Measurements from ENCODE around the gene LRIT1. TPM values are rescaled to one million over a fixed set of nuclear protein-coding genes. Genes with fewer than 3 reads are reported as not detected.

Gene LRIT1
- polyA plus RNA-seq, 1 of the 3 experiments (the other 2 are of a cell fraction) = not detected

DNA sequence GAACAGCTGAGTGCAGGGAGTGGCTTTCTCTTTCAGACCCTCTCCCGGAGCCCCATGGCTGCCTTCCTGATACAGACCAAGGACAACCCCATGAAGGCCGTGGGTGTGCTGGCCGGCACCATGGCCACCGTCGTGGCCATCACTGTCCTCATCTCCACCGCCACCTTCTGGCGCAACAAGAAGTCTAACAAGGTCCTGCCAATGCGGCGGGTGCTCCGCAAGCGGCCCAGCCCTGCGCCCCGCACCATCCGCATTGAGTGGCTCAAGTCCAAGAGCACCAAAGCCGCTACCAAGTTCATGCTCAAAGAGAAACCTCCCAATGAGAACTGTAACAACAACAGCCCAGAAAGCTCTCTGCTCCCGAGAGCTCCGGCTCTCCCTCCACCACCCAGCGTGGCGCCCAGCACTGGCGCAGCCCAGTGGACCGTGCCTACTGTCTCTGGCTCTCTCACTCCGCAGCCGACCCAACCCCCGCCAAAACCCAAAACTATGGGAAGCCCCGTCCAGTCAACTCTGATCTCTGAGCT lies 27.2 kb downstream of the LRIT1 start:
- no peak overlapping the region for H3K4me3 ChIP-seq (ENCODE audit: low read depth in 2 of 2, low read length in 1 of 2)
- no peak for DNase-seq
- no peaks in the 10 kb centered on the region for H3K27me3 ChIP-seq (ENCODE audit: insufficient read depth)
- no peaks in the 10 kb centered on the region for H3K9me3 ChIP-seq
- H3F3A ChIP-seq (replicated peaks; ENCODE audit: insufficient read depth) = no peaks in the 10 kb centered on the region
- no peak overlapping the region for H3K4me2 ChIP-seq
- POLR2A ChIA-PET = no interaction called here
- H3K27ac ChIP-seq (ENCODE audit: low read depth in 2 of 2, low read length in 1 of 2) = no peak overlapping the region
- TF ChIP-seq, protein P1, sequence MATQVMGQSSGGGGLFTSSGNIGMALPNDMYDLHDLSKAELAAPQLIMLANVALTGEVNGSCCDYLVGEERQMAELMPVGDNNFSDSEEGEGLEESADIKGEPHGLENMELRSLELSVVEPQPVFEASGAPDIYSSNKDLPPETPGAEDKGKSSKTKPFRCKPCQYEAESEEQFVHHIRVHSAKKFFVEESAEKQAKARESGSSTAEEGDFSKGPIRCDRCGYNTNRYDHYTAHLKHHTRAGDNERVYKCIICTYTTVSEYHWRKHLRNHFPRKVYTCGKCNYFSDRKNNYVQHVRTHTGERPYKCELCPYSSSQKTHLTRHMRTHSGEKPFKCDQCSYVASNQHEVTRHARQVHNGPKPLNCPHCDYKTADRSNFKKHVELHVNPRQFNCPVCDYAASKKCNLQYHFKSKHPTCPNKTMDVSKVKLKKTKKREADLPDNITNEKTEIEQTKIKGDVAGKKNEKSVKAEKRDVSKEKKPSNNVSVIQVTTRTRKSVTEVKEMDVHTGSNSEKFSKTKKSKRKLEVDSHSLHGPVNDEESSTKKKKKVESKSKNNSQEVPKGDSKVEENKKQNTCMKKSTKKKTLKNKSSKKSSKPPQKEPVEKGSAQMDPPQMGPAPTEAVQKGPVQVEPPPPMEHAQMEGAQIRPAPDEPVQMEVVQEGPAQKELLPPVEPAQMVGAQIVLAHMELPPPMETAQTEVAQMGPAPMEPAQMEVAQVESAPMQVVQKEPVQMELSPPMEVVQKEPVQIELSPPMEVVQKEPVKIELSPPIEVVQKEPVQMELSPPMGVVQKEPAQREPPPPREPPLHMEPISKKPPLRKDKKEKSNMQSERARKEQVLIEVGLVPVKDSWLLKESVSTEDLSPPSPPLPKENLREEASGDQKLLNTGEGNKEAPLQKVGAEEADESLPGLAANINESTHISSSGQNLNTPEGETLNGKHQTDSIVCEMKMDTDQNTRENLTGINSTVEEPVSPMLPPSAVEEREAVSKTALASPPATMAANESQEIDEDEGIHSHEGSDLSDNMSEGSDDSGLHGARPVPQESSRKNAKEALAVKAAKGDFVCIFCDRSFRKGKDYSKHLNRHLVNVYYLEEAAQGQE (IDR thresholded peaks at IDR 0.05; ENCODE audit: low read depth, low read length) = no peak
- TF ChIP-seq, protein P2, sequence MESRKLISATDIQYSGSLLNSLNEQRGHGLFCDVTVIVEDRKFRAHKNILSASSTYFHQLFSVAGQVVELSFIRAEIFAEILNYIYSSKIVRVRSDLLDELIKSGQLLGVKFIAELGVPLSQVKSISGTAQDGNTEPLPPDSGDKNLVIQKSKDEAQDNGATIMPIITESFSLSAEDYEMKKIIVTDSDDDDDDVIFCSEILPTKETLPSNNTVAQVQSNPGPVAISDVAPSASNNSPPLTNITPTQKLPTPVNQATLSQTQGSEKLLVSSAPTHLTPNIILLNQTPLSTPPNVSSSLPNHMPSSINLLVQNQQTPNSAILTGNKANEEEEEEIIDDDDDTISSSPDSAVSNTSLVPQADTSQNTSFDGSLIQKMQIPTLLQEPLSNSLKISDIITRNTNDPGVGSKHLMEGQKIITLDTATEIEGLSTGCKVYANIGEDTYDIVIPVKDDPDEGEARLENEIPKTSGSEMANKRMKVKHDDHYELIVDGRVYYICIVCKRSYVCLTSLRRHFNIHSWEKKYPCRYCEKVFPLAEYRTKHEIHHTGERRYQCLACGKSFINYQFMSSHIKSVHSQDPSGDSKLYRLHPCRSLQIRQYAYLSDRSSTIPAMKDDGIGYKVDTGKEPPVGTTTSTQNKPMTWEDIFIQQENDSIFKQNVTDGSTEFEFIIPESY (IDR thresholded peaks at IDR 0.05; ENCODE audit: borderline replicate concordance, low read depth) = no peak
- TF ChIP-seq, protein P3, sequence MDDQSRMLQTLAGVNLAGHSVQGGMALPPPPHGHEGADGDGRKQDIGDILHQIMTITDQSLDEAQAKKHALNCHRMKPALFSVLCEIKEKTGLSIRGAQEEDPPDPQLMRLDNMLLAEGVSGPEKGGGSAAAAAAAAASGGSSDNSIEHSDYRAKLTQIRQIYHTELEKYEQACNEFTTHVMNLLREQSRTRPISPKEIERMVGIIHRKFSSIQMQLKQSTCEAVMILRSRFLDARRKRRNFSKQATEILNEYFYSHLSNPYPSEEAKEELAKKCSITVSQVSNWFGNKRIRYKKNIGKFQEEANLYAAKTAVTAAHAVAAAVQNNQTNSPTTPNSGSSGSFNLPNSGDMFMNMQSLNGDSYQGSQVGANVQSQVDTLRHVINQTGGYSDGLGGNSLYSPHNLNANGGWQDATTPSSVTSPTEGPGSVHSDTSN (IDR thresholded peaks at IDR 0.05) = no peak
- TF ChIP-seq, protein P4, sequence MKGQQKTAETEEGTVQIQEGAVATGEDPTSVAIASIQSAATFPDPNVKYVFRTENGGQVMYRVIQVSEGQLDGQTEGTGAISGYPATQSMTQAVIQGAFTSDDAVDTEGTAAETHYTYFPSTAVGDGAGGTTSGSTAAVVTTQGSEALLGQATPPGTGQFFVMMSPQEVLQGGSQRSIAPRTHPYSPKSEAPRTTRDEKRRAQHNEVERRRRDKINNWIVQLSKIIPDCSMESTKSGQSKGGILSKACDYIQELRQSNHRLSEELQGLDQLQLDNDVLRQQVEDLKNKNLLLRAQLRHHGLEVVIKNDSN (IDR thresholded peaks at IDR 0.05; ENCODE audit: borderline replicate concordance, low read depth) = no peak
- TF ChIP-seq, protein P5, sequence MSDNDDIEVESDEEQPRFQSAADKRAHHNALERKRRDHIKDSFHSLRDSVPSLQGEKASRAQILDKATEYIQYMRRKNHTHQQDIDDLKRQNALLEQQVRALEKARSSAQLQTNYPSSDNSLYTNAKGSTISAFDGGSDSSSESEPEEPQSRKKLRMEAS (IDR thresholded peaks at IDR 0.05; ENCODE audit: low read depth) = no peak
- no peak for TF ChIP-seq SIN3A (IDR thresholded peaks at IDR 0.05; ENCODE audit: borderline replicate concordance, low read depth, low read length)
- no peak for TF ChIP-seq MEF2A (IDR thresholded peaks at IDR 0.05; ENCODE audit: borderline replicate concordance, low read depth)
- TF ChIP-seq RCOR1 (IDR thresholded peaks at IDR 0.05; ENCODE audit: low read length) = no peak
- no peak for TF ChIP-seq FOSL2 (IDR thresholded peaks at IDR 0.05; ENCODE audit: borderline replicate concordance, low read depth)
- TF ChIP-seq SMC3 (IDR thresholded peaks at IDR 0.05; ENCODE audit: low read depth, low read length) = no peak
- TF ChIP-seq RAD21 (IDR thresholded peaks at IDR 0.05; ENCODE audit: low read length) = no peak
- TF ChIP-seq EZH2phosphoT487 (IDR thresholded peaks at IDR 0.05; ENCODE audit: borderline replicate concordance, low read depth) = no peak
- TF ChIP-seq, protein P6, sequence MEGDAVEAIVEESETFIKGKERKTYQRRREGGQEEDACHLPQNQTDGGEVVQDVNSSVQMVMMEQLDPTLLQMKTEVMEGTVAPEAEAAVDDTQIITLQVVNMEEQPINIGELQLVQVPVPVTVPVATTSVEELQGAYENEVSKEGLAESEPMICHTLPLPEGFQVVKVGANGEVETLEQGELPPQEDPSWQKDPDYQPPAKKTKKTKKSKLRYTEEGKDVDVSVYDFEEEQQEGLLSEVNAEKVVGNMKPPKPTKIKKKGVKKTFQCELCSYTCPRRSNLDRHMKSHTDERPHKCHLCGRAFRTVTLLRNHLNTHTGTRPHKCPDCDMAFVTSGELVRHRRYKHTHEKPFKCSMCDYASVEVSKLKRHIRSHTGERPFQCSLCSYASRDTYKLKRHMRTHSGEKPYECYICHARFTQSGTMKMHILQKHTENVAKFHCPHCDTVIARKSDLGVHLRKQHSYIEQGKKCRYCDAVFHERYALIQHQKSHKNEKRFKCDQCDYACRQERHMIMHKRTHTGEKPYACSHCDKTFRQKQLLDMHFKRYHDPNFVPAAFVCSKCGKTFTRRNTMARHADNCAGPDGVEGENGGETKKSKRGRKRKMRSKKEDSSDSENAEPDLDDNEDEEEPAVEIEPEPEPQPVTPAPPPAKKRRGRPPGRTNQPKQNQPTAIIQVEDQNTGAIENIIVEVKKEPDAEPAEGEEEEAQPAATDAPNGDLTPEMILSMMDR (IDR thresholded peaks at IDR 0.05) = no peak
- no peak for TF ChIP-seq GABPA (IDR thresholded peaks at IDR 0.05; ENCODE audit: low read depth)
- TF ChIP-seq, protein P7, sequence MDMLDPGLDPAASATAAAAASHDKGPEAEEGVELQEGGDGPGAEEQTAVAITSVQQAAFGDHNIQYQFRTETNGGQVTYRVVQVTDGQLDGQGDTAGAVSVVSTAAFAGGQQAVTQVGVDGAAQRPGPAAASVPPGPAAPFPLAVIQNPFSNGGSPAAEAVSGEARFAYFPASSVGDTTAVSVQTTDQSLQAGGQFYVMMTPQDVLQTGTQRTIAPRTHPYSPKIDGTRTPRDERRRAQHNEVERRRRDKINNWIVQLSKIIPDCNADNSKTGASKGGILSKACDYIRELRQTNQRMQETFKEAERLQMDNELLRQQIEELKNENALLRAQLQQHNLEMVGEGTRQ (IDR thresholded peaks at IDR 0.05; ENCODE audit: borderline replicate concordance, low read depth, low read length) = no peak
- no peak for TF ChIP-seq GATA2 (CRISPR knock-in tag; IDR thresholded peaks at IDR 0.05)
- no peak overlapping the region for H3K9ac ChIP-seq
- no peak overlapping the region for H2AFZ ChIP-seq (ENCODE audit: low read depth)
- H4K20me1 ChIP-seq (ENCODE audit: insufficient read depth) = no peaks in the 10 kb centered on the region
- H3K4me1 ChIP-seq (ENCODE audit: control insufficient read depth in 1 of 2, insufficient read depth in 2 of 2, low read depth in 1 of 2, low read length in 1 of 2) = no peaks in the 10 kb centered on the region
- H3K36me3 ChIP-seq (replicated peaks in 1 of 2; ENCODE audit: control insufficient read depth in 1 of 2, insufficient read depth in 2 of 2, low read length in 1 of 2) = no peaks in the 10 kb centered on the region
- H3K79me2 ChIP-seq (ENCODE audit: insufficient read depth) = no peaks in the 10 kb centered on the region
- WGBS (ENCODE audit: low lambda C conversion rate) = 78% methylated on average over 24 of the region's 25 CpGs
- CTCF ChIA-PET = interaction anchor here (0.6 to 1.8 kb wide), 5 partner anchors 8 to 70 kb away, joined by 3 to 9 read pairs (median 4); no protein-coding TSS in a partner anchor
- H3K9me2 ChIP-seq = no peaks in the 10 kb centered on the region
